Naive thymus-derived CD4-positive, alpha-beta T cell (primary cell): ENCODE data around the gene PEX11B. TPM values are rescaled to one million over a fixed set of nuclear protein-coding genes. Genes with fewer than 3 reads are reported as not detected.

Source experiments
- ATAC-seq: fragments of 150-1000 bp; cut with Tn5 transposase; 2 replicates; pipeline ENCODE4 v1.10.0; 2021; ENCODE audit warnings: mild to moderate bottlenecking, moderate library complexity
- CTCF ChIA-PET: fragments of 350-600 bp; sonication (Branson Sonifier 250); formaldehyde crosslinking; loops from one replicate; lab custom pipeline; 2021; ENCODE audit warnings: antibody characterized with exemption; lab: Charles Lee
- POLR2A ChIA-PET: fragments of 350-600 bp; sonication (Branson Sonifier 250); formaldehyde crosslinking; loops from one replicate; lab custom pipeline; 2021; ENCODE audit warnings: antibody characterized with exemption, inconsistent platforms; lab: Charles Lee
- DNase-seq, 9 donors: peaks; one replicate each; pipeline versions ENCODE4 v3.0.0 to v3.0.0-alpha.2; 2020 to 2022; ENCODE audit warnings: mixed read lengths in 1 of 9
- H3K27ac ChIP-seq: one replicate; pipeline ENCODE4 v1.7.0; 2013; ENCODE audit warnings: mild to moderate bottlenecking, low read depth, low read length, moderate library complexity
- H3K27me3 ChIP-seq, 2 donors: one replicate each; pipeline ENCODE4 v1.7.0; 2013; ENCODE audit warnings: low read length in 2 of 2, mild to moderate bottlenecking in 2 of 2, moderate library complexity in 2 of 2; ENCODE audit not compliant: control insufficient read depth in 2 of 2, insufficient read depth in 2 of 2
- H3K36me3 ChIP-seq, 3 experiments: 1 replicate in 2 of 3; 2 replicates in 1 of 3; pipeline ENCODE4 v1.7.0; 2013; ENCODE audit warnings: low read length in 3 of 3, mild to moderate bottlenecking in 3 of 3, moderate library complexity in 1 of 3; ENCODE audit not compliant: insufficient read depth in 3 of 3, control insufficient read depth in 2 of 3
- H3K4me1 ChIP-seq, 2 donors: one replicate each; pipeline ENCODE4 v1.7.0; 2013; ENCODE audit warnings: low read length in 2 of 2, mild to moderate bottlenecking in 2 of 2, moderate library complexity in 1 of 2; ENCODE audit not compliant: control insufficient read depth in 2 of 2, insufficient read depth in 2 of 2
- H3K4me3 ChIP-seq: 2 replicates; pipeline ENCODE4 v1.7.0; 2013; ENCODE audit warnings: mild to moderate bottlenecking, low read length
- H3K9me3 ChIP-seq, 3 experiments: 1 replicate in 2 of 3; 2 replicates in 1 of 3; pipeline ENCODE4 v1.7.0; 2013; ENCODE audit warnings: low read length in 3 of 3; ENCODE audit not compliant: control insufficient read depth in 2 of 3
- H3K27ac Mint-ChIP-seq, 9 donors: one replicate each; pipeline ENCODE4 v1.8.0; 2020 to 2022; ENCODE audit warnings: mixed read lengths in 9 of 9, mild to moderate bottlenecking in 8 of 9, moderate library complexity in 5 of 9, inconsistent platforms in 2 of 9
- H3K27me3 Mint-ChIP-seq, 5 donors: one replicate each; pipeline ENCODE4 v1.8.0; 2021 to 2022; ENCODE audit warnings: mixed read lengths in 5 of 5, mild to moderate bottlenecking in 1 of 5
- H3K36me3 Mint-ChIP-seq, 5 donors: one replicate each; pipeline ENCODE4 v1.8.0; 2020 to 2022; ENCODE audit warnings: mixed read lengths in 5 of 5, mild to moderate bottlenecking in 3 of 5, inconsistent platforms in 1 of 5
- H3K4me1 Mint-ChIP-seq, 7 donors: one replicate each; pipeline ENCODE4 v1.8.0; 2020 to 2022; ENCODE audit warnings: mixed read lengths in 7 of 7, mild to moderate bottlenecking in 3 of 7, inconsistent platforms in 1 of 7
- H3K4me3 Mint-ChIP-seq, 10 donors: one replicate each; pipeline ENCODE4 v1.8.0; 2020 to 2022; ENCODE audit warnings: mild to moderate bottlenecking in 10 of 10, mixed read lengths in 10 of 10, moderate library complexity in 6 of 10, inconsistent platforms in 2 of 10
- H3K9me3 Mint-ChIP-seq, 11 donors: one replicate each; pipeline ENCODE4 v1.8.0; 2020 to 2022; ENCODE audit warnings: mixed read lengths in 11 of 11, mild to moderate bottlenecking in 4 of 11, inconsistent platforms in 1 of 11, moderate library complexity in 1 of 11
- intact Hi-C, 2 donors: fragments of 100-400 bp; cut with micrococcal nuclease; formaldehyde crosslinking; loops; one replicate each; pipeline ENCODE4 v1.15.1; 2023
- polyA plus RNA-seq, 2 donors: library from polyadenylated mRNA; unstranded; fragments of 300-500 nt; fragmentation: Illumina TruSeq; gene quantifications; one replicate each; pipeline ENCODE4 v1.2.3, GENCODE V29; 2021
- total RNA-seq, 6 experiments: library from RNA in 5 of 6; stranded (reverse) in 5 of 6; gene quantifications; 1 replicate in 5 of 6; 2 replicates in 1 of 6; pipeline ENCODE4 v1.2.3 and lab custom pipeline; 2021 to 2026

The PEX11B gene
- total and polyA plus RNA-seq, 7 experiments from 2014 or later, result 16.4 to 57.1 (median 38.4) TPM

GRCh38 chr1:145884675-145885074 is 33.8 kb downstream of the PEX11B start:
- H3K4me1 ChIP-seq, result peaks cover 5 to 9% of the 10 kb centered on the region in 2 donors
- peak overlapping the region in 8 of 10 donors; percentile 73 to 93 (median 88) for H3K4me3 Mint-ChIP-seq
- ATAC-seq, result no peak
- H3K27ac ChIP-seq, result no peak overlapping the region
- no peak for DNase-seq
- H3K9me3 Mint-ChIP-seq, result no peaks in the 10 kb centered on the region
- no peaks in the 10 kb centered on the region for H3K9me3 ChIP-seq
- intact Hi-C loops, result loop anchor here in 1 of 2 donors (1.0 to 2.0 kb wide), 2 partner anchors 25 to 34 kb away; partner anchors contain the start of genes PEX11B and PIAS3
- H3K36me3 Mint-ChIP-seq, result no peaks in the 10 kb centered on the region
- POLR2A ChIA-PET, result interaction anchor here (0.6 to 1.3 kb wide), 3 partner anchors 25 to 64 kb away, joined by 3 to 4 read pairs (median 4); no protein-coding TSS in a partner anchor
- peaks cover 6 to 47% (median 20%) of the 10 kb centered on the region in 5 donors for H3K27me3 Mint-ChIP-seq
- H3K36me3 ChIP-seq, result no peaks in the 10 kb centered on the region
- H3K4me3 ChIP-seq, result no peak overlapping the region
- H3K4me1 Mint-ChIP-seq, result peaks cover 9 to 22% (median 12%) of the 10 kb centered on the region in 7 donors
- no peaks in the 10 kb centered on the region for H3K27me3 ChIP-seq
- H3K27ac Mint-ChIP-seq, result peak overlapping the region in 2 of 9 donors; percentile 6 to 68
- CTCF ChIA-PET, result interaction anchor here (1.7 kb wide), 1 partner anchor 26 kb away, joined by 5 read pairs; the partner anchor contains the start of gene PIAS3

- Histone ChIP-seq H3K27me3 (no peaks in the 10 kb centered on the region), H3K9me3 (no peaks in the 10 kb centered on the region), H3K36me3 (no peaks in the 10 kb centered on the region), H3K4me3 (no peak overlapping the region), H3K27ac (no peak overlapping the region), H3K4me1 (no peaks in the 10 kb centered on the region)
- POLR2A ChIA-PET, result interaction anchor here (1.0 to 2.5 kb wide), 2 partner anchors 9 to 20 kb away, joined by 3 to 9 read pairs; partner anchors contain the start of gene PIAS3
- intact Hi-C loops, result no loop called here
- peaks cover under 1 to 8% (median 3%) of the 10 kb centered on the region in 7 donors for H3K4me1 Mint-ChIP-seq
- no peaks in the 10 kb centered on the region for H3K36me3 Mint-ChIP-seq
- H3K27me3 Mint-ChIP-seq, result peaks cover 6 to 62% (median 17%) of the 10 kb centered on the region in 5 donors
- H3K9me3 Mint-ChIP-seq, result no peaks in the 10 kb centered on the region
- no peak overlapping the region for H3K4me3 Mint-ChIP-seq
- no peak for DNase-seq
- ATAC-seq, result no peak
- H3K27ac Mint-ChIP-seq, result no peak overlapping the region
- CTCF ChIA-PET, result interaction anchor here (4.5 kb wide), 1 partner anchor 34 kb away, joined by 19 read pairs; the partner anchor contains the start of gene NUDT17
Observed at GRCh38 chr1:145879775-145880174, 38.7 kb downstream of the PEX11B start.

- POLR2A ChIA-PET, result interaction anchor here (2.5 kb wide), 1 partner anchor 19 kb away, joined by 9 read pairs; the partner anchor contains the start of gene PIAS3
- Mint-ChIP-seq H3K27me3 (peaks cover 5 to 57% (median 10%) of the 10 kb centered on the region in 5 donors), H3K4me3 (no peak overlapping the region), H3K27ac (no peak overlapping the region), H3K4me1 (peaks cover 0 to 7% (median 0%) of the 10 kb centered on the region in 7 donors), H3K36me3 (no peaks in the 10 kb centered on the region), H3K9me3 (no peaks in the 10 kb centered on the region)
- DNase-seq (no peak), ATAC-seq (no peak)
- CTCF ChIA-PET, result interaction anchor here (4.5 kb wide), 1 partner anchor 33 kb away, joined by 19 read pairs; the partner anchor contains the start of gene NUDT17
- intact Hi-C loops, result no loop called here
- Histone ChIP-seq H3K9me3 (no peaks in the 10 kb centered on the region), H3K36me3 (no peaks in the 10 kb centered on the region), H3K4me3 (no peak overlapping the region), H3K27me3 (no peaks in the 10 kb centered on the region), H3K27ac (no peak overlapping the region), H3K4me1 (no peaks in the 10 kb centered on the region)
Observed at GRCh38 chr1:145878724-145879123, 39.8 kb downstream of the PEX11B start.

GRCh38 chr1:145877923-145878486 is 40.5 kb downstream of the PEX11B start:
- no peak overlapping the region for H3K4me3 Mint-ChIP-seq
- H3K36me3 Mint-ChIP-seq, result no peaks in the 10 kb centered on the region
- H3K27me3 Mint-ChIP-seq, result peaks cover 0 to 55% (median 6%) of the 10 kb centered on the region in 5 donors
- no peaks in the 10 kb centered on the region for H3K9me3 Mint-ChIP-seq
- no peak overlapping the region for H3K4me3 ChIP-seq
- no peak overlapping the region for H3K27ac ChIP-seq
- no peaks in the 10 kb centered on the region for H3K4me1 ChIP-seq
- no peaks in the 10 kb centered on the region for H3K36me3 ChIP-seq
- ATAC-seq (no peak), DNase-seq (no peak)
- no peaks in the 10 kb centered on the region for H3K9me3 ChIP-seq
- ChIA-PET CTCF (interaction anchor here (4.5 kb wide), 1 partner anchor 32 kb away, joined by 19 read pairs; the partner anchor contains the start of gene NUDT17), POLR2A (no interaction called here)
- H3K27me3 ChIP-seq, result no peaks in the 10 kb centered on the region
- H3K4me1 Mint-ChIP-seq, result peaks cover 0 to 7% (median 1%) of the 10 kb centered on the region in 7 donors
- no peak overlapping the region for H3K27ac Mint-ChIP-seq
- intact Hi-C loops, result no loop called here

- no peak overlapping the region for H3K4me3 ChIP-seq
- H3K4me1 ChIP-seq, result peaks cover 5 to 6% of the 10 kb centered on the region in 2 donors
- DNase-seq, result no peak
- Mint-ChIP-seq H3K4me3 (no peak overlapping the region), H3K9me3 (no peaks in the 10 kb centered on the region), H3K36me3 (peaks cover 0 to 1% (median 0%) of the 10 kb centered on the region in 5 donors), H3K27me3 (peaks cover 0 to 43% (median 4%) of the 10 kb centered on the region in 5 donors), H3K4me1 (peaks cover 16 to 20% (median 18%) of the 10 kb centered on the region in 7 donors), H3K27ac (no peak overlapping the region)
- intact Hi-C loops, result no loop called here
- H3K9me3 ChIP-seq, result no peaks in the 10 kb centered on the region
- no peak overlapping the region for H3K27ac ChIP-seq
- CTCF ChIA-PET, result interaction anchor here (0.6 kb wide), 1 partner anchor 29 kb away, joined by 4 read pairs; the partner anchor contains the start of gene NUDT17
- POLR2A ChIA-PET, result no interaction called here
- H3K36me3 ChIP-seq, result no peaks in the 10 kb centered on the region
- ATAC-seq, result no peak
- no peaks in the 10 kb centered on the region for H3K27me3 ChIP-seq
Observed at GRCh38 chr1:145874646-145875045, 43.9 kb downstream of the PEX11B start.

DNA sequence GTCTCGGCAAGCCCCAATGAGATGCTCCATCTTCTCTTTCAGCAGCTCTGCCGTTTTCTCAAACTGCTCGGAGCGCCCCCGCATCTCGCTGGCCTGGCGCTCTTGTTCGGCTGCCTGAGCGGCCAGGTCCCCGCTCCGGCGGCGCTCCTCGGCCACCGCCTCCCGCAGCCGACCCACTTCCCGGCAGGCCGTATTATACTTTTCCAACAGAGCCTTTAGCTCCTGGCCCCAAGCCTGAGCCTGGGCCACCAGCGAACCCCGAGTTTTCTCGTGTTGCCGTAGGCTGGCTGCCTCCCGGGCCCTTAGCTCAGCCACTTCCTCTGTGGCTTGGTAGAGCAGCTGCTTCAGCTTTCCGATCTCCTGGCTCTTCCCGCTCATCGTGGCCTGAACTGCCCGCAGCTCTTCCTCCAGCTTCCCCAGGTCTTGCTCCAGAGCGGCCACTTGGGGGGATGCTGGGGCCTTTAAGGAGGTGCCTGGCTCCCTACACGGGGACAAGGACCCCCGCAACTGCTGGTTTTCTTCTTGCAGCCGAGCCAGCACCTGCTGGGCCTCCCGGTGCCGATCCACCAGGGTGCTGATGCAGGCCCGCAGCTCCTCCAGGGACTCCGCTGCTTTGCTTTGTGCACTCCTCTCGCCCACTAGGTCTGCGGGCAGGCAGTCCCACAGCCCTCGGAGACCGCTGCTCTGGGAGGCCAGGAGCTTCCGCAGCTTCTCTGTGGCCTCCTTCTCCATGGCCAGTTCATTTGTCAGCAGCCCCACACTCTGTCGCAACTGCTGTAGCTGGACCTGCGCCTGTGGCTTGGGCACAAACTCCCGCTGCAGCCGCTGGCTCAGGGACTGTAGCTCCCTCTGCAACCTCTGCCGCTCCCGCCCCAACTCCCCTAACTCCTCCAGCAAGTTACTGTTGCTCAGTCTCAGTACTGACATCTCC is 46.3 kb downstream of the PEX11B start:
- peak overlapping the region; percentile 39 to 92 (median 76) for H3K27ac Mint-ChIP-seq
- no peaks in the 10 kb centered on the region for H3K9me3 ChIP-seq
- peak overlapping the region; percentile 55 for H3K4me3 ChIP-seq
- peak in 8 of 9 donors; percentile 21 to 54 (median 44) for DNase-seq
- POLR2A ChIA-PET, result interaction anchor here (0.6 to 3.3 kb wide), 9 partner anchors 9 to 166 kb away, joined by 3 to 32 read pairs (median 3); partner anchors contain the start of genes PIAS3 and POLR3C
- H3K27ac ChIP-seq, result peak overlapping the region; percentile 46
- no peaks in the 10 kb centered on the region for H3K9me3 Mint-ChIP-seq
- peaks cover 0 to 1% (median 0%) of the 10 kb centered on the region in 5 donors for H3K36me3 Mint-ChIP-seq
- peaks cover 0 to 42% (median 0%) of the 10 kb centered on the region in 5 donors for H3K27me3 Mint-ChIP-seq
- no peaks in the 10 kb centered on the region for H3K27me3 ChIP-seq
- H3K4me3 Mint-ChIP-seq, result peak overlapping the region; percentile 75 to 87 (median 82)
- ATAC-seq, result peak; percentile 87
- peaks cover 5 to 6% of the 10 kb centered on the region in 2 donors for H3K4me1 ChIP-seq
- CTCF ChIA-PET, result interaction anchor here (1.2 to 3.2 kb wide), 3 partner anchors 11 to 145 kb away, joined by 3 to 21 read pairs (median 4); partner anchors contain the start of gene NUDT17
- H3K4me1 Mint-ChIP-seq, result peaks cover 16 to 18% (median 17%) of the 10 kb centered on the region in 7 donors
- intact Hi-C loops, result loop anchor here in 1 of 2 donors (1.0 to 2.0 kb wide), 2 partner anchors 13 to 27 kb away; partner anchors contain the start of genes NUDT17 and PIAS3
- H3K36me3 ChIP-seq, result no peaks in the 10 kb centered on the region
